ENCODE measurements around the gene TAS1R1.

GRCh38 chr1:6507461-6507911 lies 47.6 kb upstream of the TAS1R1 start:
- no peak for TF ChIP-seq CTCF (IDR thresholded peaks at IDR 0.05; ENCODE audit: low read depth, low read length)
- TF ChIP-seq MAX (IDR thresholded peaks at IDR 0.05; ENCODE audit: low read depth, low read length): no peak

Measured in NB4 (cell line).